ENCODE measurements around the gene SLC44A1. TPM values are rescaled to one million over a fixed set of nuclear protein-coding genes. Genes with fewer than 3 reads are reported as not detected.
A peak's percentile ranks its signal among the peaks of the same experiment; 100 is the strongest.

SLC44A1 gene
- polyA plus RNA-seq, 3 donors, result 47.1 to 50.2 (median 49.7) TPM

- no peak for DNase-seq (ENCODE audit: extremely low read depth in 1 of 11, low read depth in 9 of 11, low spot score in 4 of 11)
Observed at GRCh38 chr9:105435453-105435852, 191.0 kb downstream of the SLC44A1 start.

- no peak for DNase-seq (ENCODE audit: extremely low read depth in 1 of 11, low read depth in 9 of 11, low spot score in 4 of 11)
Observed at GRCh38 chr9:105436783-105437182, 192.3 kb downstream of the SLC44A1 start.

GRCh38 chr9:105437704-105438103 is 193.3 kb downstream of the SLC44A1 start:
- no peak for DNase-seq (ENCODE audit: extremely low read depth in 1 of 11, low read depth in 9 of 11, low spot score in 4 of 11)

- DNase-seq (ENCODE audit: extremely low read depth in 1 of 11, low read depth in 9 of 11, low spot score in 4 of 11), result peak in 9 of 11 donors; percentile 31 to 72 (median 56)
Observed at GRCh38 chr9:105438141-105438806, 193.8 kb downstream of the SLC44A1 start.

- DNase-seq (ENCODE audit: extremely low read depth in 1 of 11, low read depth in 9 of 11, low spot score in 4 of 11), result no peak
Observed at GRCh38 chr9:105439428-105439827, 195.0 kb downstream of the SLC44A1 start.

GRCh38 chr9:105441616-105442160 is 197.2 kb downstream of the SLC44A1 start:
- no peak for DNase-seq (ENCODE audit: extremely low read depth in 1 of 11, low read depth in 9 of 11, low spot score in 4 of 11)

- no peak for DNase-seq (ENCODE audit: extremely low read depth in 1 of 11, low read depth in 9 of 11, low spot score in 4 of 11)
Observed at GRCh38 chr9:105443121-105443520, 198.7 kb downstream of the SLC44A1 start.

- DNase-seq (ENCODE audit: extremely low read depth in 1 of 11, low read depth in 9 of 11, low spot score in 4 of 11), result no peak
Observed at GRCh38 chr9:105444130-105444529, 199.7 kb downstream of the SLC44A1 start.

- DNase-seq (ENCODE audit: extremely low read depth in 1 of 11, low read depth in 9 of 11, low spot score in 4 of 11), result no peak
Observed at GRCh38 chr9:105445203-105445881, 200.9 kb downstream of the SLC44A1 start.

- DNase-seq (ENCODE audit: extremely low read depth in 1 of 11, low read depth in 9 of 11, low spot score in 4 of 11), result no peak
Observed at GRCh38 chr9:105447386-105447813, 202.9 kb downstream of the SLC44A1 start.

GRCh38 chr9:105447814-105448812 is 203.7 kb downstream of the SLC44A1 start, which contains the start of gene FSD1L:
Gene FSD1L, plus strand, starts transcription at chr9:105448034. Its CDS starts 187 bp downstream, at chr9:105448221.
- DNase-seq (ENCODE audit: extremely low read depth in 1 of 11, low read depth in 9 of 11, low spot score in 4 of 11), result peak; percentile 59 to 89 (median 82)

- DNase-seq (ENCODE audit: extremely low read depth in 1 of 11, low read depth in 9 of 11, low spot score in 4 of 11), result no peak
Observed at GRCh38 chr9:105449081-105449480, 204.6 kb downstream of the SLC44A1 start.

- DNase-seq (ENCODE audit: extremely low read depth in 1 of 11, low read depth in 9 of 11, low spot score in 4 of 11), result no peak
Observed at GRCh38 chr9:105452185-105452584, 207.7 kb downstream of the SLC44A1 start.

GRCh38 chr9:105455836-105456475 is 211.5 kb downstream of the SLC44A1 start:
- no peak for DNase-seq (ENCODE audit: extremely low read depth in 1 of 11, low read depth in 9 of 11, low spot score in 4 of 11)

GRCh38 chr9:105457560-105458294 is 213.3 kb downstream of the SLC44A1 start:
- no peak for DNase-seq (ENCODE audit: extremely low read depth in 1 of 11, low read depth in 9 of 11, low spot score in 4 of 11)

- no peak for DNase-seq (ENCODE audit: extremely low read depth in 1 of 11, low read depth in 9 of 11, low spot score in 4 of 11)
Observed at GRCh38 chr9:105458404-105458803, 214.0 kb downstream of the SLC44A1 start.

GRCh38 chr9:105459336-105459735 is 214.9 kb downstream of the SLC44A1 start:
- no peak for DNase-seq (ENCODE audit: extremely low read depth in 1 of 11, low read depth in 9 of 11, low spot score in 4 of 11)

- DNase-seq (ENCODE audit: extremely low read depth in 1 of 11, low read depth in 9 of 11, low spot score in 4 of 11), result no peak
Observed at GRCh38 chr9:105466898-105467455, 222.5 kb downstream of the SLC44A1 start.

Data from renal cortex interstitium (tissue), 11 donors.